Measurements from ENCODE around the gene NFATC2.
A peak's percentile ranks its signal among the peaks of the same experiment; 100 is the strongest.

NFATC2 gene

DNA sequence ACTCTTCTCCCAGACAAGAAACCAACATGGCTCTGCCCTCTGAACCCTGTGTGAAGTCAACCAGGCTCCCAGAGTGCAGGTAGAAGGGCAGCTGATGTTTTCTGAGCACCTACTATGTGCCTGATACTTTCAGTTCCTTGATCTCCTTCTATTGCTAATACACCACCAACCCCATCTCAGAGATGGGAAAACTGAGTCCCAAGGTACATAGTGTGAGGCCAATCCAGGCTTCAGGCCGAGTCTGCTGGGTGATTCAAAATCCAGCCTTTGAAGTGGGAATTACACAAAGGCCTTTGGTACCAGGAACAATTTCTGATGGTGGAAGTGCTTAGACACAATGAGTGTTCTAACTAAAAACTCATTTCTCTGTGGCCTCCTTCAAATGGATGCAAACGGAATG, 96.3 kb downstream of the NFATC2 start:
- no peaks in the 10 kb centered on the region for H3K9me3 ChIP-seq (ENCODE audit: insufficient read depth, low read length)
- peaks cover 47% of the 10 kb centered on the region for H3K4me1 ChIP-seq (ENCODE audit: low read length)
- H3K79me2 ChIP-seq (ENCODE audit: low read length) = peaks cover 13% of the 10 kb centered on the region
- no peak overlapping the region for H3K4me2 ChIP-seq (ENCODE audit: low read length)
- H4K20me1 ChIP-seq (ENCODE audit: insufficient read depth, low read length) = peaks cover 7% of the 10 kb centered on the region; the same call in 1 of the 2 replicates
- peaks cover 63% of the 10 kb centered on the region for H3K36me3 ChIP-seq (replicated peaks; ENCODE audit: low read depth, low read length)
- H3K4me3 ChIP-seq (ENCODE audit: low read length) = no peak overlapping the region
- no peak overlapping the region for H3K27ac ChIP-seq (ENCODE audit: low read length)
- TF ChIP-seq CTCF (IDR thresholded peaks at IDR 0.05; ENCODE audit: low read depth, low read length) (no peak), EZH2phosphoT487 (IDR thresholded peaks at IDR 0.05; ENCODE audit: low read depth) (no peak)
- no peaks in the 10 kb centered on the region for H3K27me3 ChIP-seq (ENCODE audit: low read depth, low read length)
- H2AFZ ChIP-seq (ENCODE audit: low read depth, low read length) = no peak overlapping the region
- no peak overlapping the region for H3K9ac ChIP-seq (ENCODE audit: low read length)

DNA sequence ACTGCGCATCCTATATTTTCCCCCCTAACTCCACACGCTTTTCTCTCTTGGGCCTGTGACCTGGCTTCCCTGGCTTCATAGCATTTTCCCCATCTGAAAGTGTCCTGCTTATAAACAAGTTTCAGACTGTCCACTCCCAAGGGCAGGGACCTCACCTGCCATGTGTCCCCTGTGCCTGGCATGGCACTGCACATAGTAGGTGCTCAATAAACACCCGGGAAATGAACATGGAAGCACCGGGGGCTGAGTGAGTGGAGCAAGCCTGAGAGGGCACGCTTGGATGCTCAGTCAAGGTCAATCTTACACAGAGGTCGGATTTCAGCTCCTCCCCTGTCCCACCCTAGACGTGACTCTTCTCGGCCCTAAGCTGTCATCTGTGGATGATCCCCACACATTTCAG, 96.9 kb downstream of the NFATC2 start:
- Histone ChIP-seq H2AFZ (ENCODE audit: low read depth, low read length) (no peak overlapping the region), H3K79me2 (ENCODE audit: low read length) (peaks cover 13% of the 10 kb centered on the region), H3K4me2 (ENCODE audit: low read length) (no peak overlapping the region), H3K9me3 (ENCODE audit: insufficient read depth, low read length) (no peaks in the 10 kb centered on the region), H4K20me1 (ENCODE audit: insufficient read depth, low read length) (peaks cover 7% of the 10 kb centered on the region; the same call in 1 of the 2 replicates), H3K36me3 (replicated peaks; ENCODE audit: low read depth, low read length) (peaks cover 64% of the 10 kb centered on the region), H3K27ac (ENCODE audit: low read length) (no peak overlapping the region), H3K4me3 (ENCODE audit: low read length) (no peak overlapping the region), H3K9ac (ENCODE audit: low read length) (no peak overlapping the region), H3K4me1 (ENCODE audit: low read length) (peaks cover 53% of the 10 kb centered on the region), H3K27me3 (ENCODE audit: low read depth, low read length) (no peaks in the 10 kb centered on the region)
- TF ChIP-seq CTCF (IDR thresholded peaks at IDR 0.05; ENCODE audit: low read depth, low read length) (no peak), EZH2phosphoT487 (IDR thresholded peaks at IDR 0.05; ENCODE audit: low read depth) (no peak)

DNA sequence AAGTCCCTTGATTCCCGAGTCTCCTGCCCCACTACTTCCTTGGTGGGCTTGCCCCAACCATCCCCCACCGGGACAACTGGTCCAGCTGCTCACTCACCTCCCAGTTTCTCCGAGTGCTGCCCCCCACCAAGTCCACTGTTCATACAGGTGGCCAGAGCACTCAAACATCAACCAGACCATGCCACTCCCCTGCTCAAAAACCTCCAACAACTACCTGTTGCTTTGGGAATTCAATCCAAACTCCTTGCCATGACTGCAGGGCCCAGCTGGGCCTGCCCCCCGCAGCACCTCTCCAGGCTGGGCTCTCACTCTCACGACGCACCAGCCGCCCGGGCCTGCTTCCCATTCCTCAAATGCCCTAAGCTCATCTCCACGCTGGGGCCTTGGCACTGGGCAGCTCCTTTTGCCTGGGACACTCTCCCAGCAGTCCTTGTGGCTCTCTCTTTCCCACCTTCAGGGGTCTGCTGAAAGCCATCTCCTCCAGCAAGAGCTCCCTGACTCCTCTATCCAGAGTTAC, 97.5 kb downstream of the NFATC2 start:
- Histone ChIP-seq H3K27ac (ENCODE audit: low read length) (0 out of 2 replicates have a peak overlapping the region, but pooled peaks have one; percentile 79), H3K79me2 (ENCODE audit: low read length) (peaks cover 13% of the 10 kb centered on the region)

GRCh38 chr20:51444467-51444866, 98.1 kb downstream of the NFATC2 start:
- Histone ChIP-seq H2AFZ (ENCODE audit: low read depth, low read length) (no peak overlapping the region), H3K79me2 (ENCODE audit: low read length) (peaks cover 13% of the 10 kb centered on the region), H3K36me3 (replicated peaks; ENCODE audit: low read depth, low read length) (peaks cover 63% of the 10 kb centered on the region), H4K20me1 (ENCODE audit: insufficient read depth, low read length) (no peaks in the 10 kb centered on the region), H3K4me2 (ENCODE audit: low read length) (peak overlapping the region; percentile 75), H3K4me3 (ENCODE audit: low read length) (no peak overlapping the region), H3K9ac (ENCODE audit: low read length) (no peak overlapping the region), H3K9me3 (ENCODE audit: insufficient read depth, low read length) (no peaks in the 10 kb centered on the region), H3K4me1 (ENCODE audit: low read length) (peaks cover 59% of the 10 kb centered on the region), H3K27me3 (ENCODE audit: low read depth, low read length) (no peaks in the 10 kb centered on the region), H3K27ac (ENCODE audit: low read length) (peak overlapping the region; percentile 79)
- no peak for TF ChIP-seq EZH2phosphoT487 (IDR thresholded peaks at IDR 0.05; ENCODE audit: low read depth)
- TF ChIP-seq CTCF (IDR thresholded peaks at IDR 0.05; ENCODE audit: low read depth, low read length) = no peak

More for the DNA sequence above, 97.5 kb downstream of the NFATC2 start:
- Histone ChIP-seq H3K4me3 (ENCODE audit: low read length) (no peak overlapping the region), H3K9ac (ENCODE audit: low read length) (no peak overlapping the region), H3K9me3 (ENCODE audit: insufficient read depth, low read length) (no peaks in the 10 kb centered on the region), H2AFZ (ENCODE audit: low read depth, low read length) (no peak overlapping the region), H3K27me3 (ENCODE audit: low read depth, low read length) (no peaks in the 10 kb centered on the region), H3K4me2 (ENCODE audit: low read length) (no peak overlapping the region), H3K36me3 (replicated peaks; ENCODE audit: low read depth, low read length) (peaks cover 63% of the 10 kb centered on the region), H3K4me1 (ENCODE audit: low read length) (peaks cover 57% of the 10 kb centered on the region), H4K20me1 (ENCODE audit: insufficient read depth, low read length) (peaks cover under 1% of the 10 kb centered on the region; the same call in 1 of the 2 replicates)
- TF ChIP-seq EZH2phosphoT487 (IDR thresholded peaks at IDR 0.05; ENCODE audit: low read depth) (no peak), CTCF (IDR thresholded peaks at IDR 0.05; ENCODE audit: low read depth, low read length) (no peak)

All from OCI-LY3 (cell line).